Measurements from ENCODE around the gene AFAP1L2. TPM values are rescaled to one million over a fixed set of nuclear protein-coding genes. Genes with fewer than 3 reads are reported as not detected.

The AFAP1L2 gene
- total and polyA plus RNA-seq, 7 donors, result 0.75 to 3.6 (median 1.7) TPM

- Histone ChIP-seq H3K9me3 (no peaks in the 10 kb centered on the region), H3K4me3 (no peak overlapping the region), H3K36me3 (ENCODE audit: insufficient read depth in 1 of 2, low read depth in 1 of 2) (no peaks in the 10 kb centered on the region), H3K27me3 (ENCODE audit: insufficient read depth in 3 of 3, low read length in 2 of 3) (peaks cover 0 to 8% (median 0%) of the 10 kb centered on the region in 3 donors), H3K4me1 (no peaks in the 10 kb centered on the region), H3K27ac (no peak overlapping the region)
- WGBS, 3 donors, result 69 to 76% (median 70%) methylated on average over 3 of the region's 3 CpGs
- TF ChIP-seq CTCF (IDR thresholded peaks at IDR 0.05), result no peak
- DNase-seq (no peak), ATAC-seq (peak in 1 of 4 donors; percentile 49)
- intact Hi-C loops (cut with DNase I), result no loop called here
These were observed 45.0 kb downstream of the AFAP1L2 start for GRCh38 chr10:114359041-114359952.

- no peaks in the 10 kb centered on the region for H3K36me3 ChIP-seq (ENCODE audit: insufficient read depth in 1 of 2, low read depth in 1 of 2)
- no peak overlapping the region for H3K4me3 ChIP-seq
- ATAC-seq (no peak), DNase-seq (no peak)
- H3K9me3 ChIP-seq, result no peaks in the 10 kb centered on the region
- no peak for TF ChIP-seq CTCF (IDR thresholded peaks at IDR 0.05)
- no peak overlapping the region for H3K27ac ChIP-seq
- WGBS, 3 donors, result 56 to 69% (median 62%) methylated on average over 2 of the region's 2 CpGs
- H3K4me1 ChIP-seq, result no peaks in the 10 kb centered on the region
- H3K27me3 ChIP-seq (ENCODE audit: insufficient read depth in 3 of 3, low read length in 2 of 3), result peaks cover 0 to 8% (median 0%) of the 10 kb centered on the region in 3 donors
- intact Hi-C loops (cut with DNase I), result no loop called here
These were observed 46.7 kb downstream of the AFAP1L2 start for GRCh38 chr10:114357515-114357996.

- 21 to 35% (median 34%) methylated on average over 3 of the region's 3 CpGs for WGBS, 3 donors
- no peak for DNase-seq
- ATAC-seq, result no peak
- TF ChIP-seq CTCF (IDR thresholded peaks at IDR 0.05), result no peak
- no peaks in the 10 kb centered on the region for H3K4me1 ChIP-seq
- no peaks in the 10 kb centered on the region for H3K9me3 ChIP-seq
- H3K36me3 ChIP-seq (ENCODE audit: insufficient read depth in 1 of 2, low read depth in 1 of 2), result no peaks in the 10 kb centered on the region
- H3K4me3 ChIP-seq, result no peak overlapping the region
- H3K27ac ChIP-seq, result no peak overlapping the region
- intact Hi-C loops (cut with DNase I), result no loop called here
- H3K27me3 ChIP-seq (ENCODE audit: insufficient read depth in 3 of 3, low read length in 2 of 3), result peaks cover 0 to 2% (median 0%) of the 10 kb centered on the region in 3 donors
These were observed 47.4 kb downstream of the AFAP1L2 start for GRCh38 chr10:114356751-114357514.

GRCh38 chr10:114356126-114356525, 48.2 kb downstream of the AFAP1L2 start:
- intact Hi-C loops (cut with DNase I), result no loop called here
- no peaks in the 10 kb centered on the region for H3K27me3 ChIP-seq (ENCODE audit: insufficient read depth in 3 of 3, low read length in 2 of 3)
- H3K4me1 ChIP-seq, result no peaks in the 10 kb centered on the region
- no peaks in the 10 kb centered on the region for H3K36me3 ChIP-seq (ENCODE audit: insufficient read depth in 1 of 2, low read depth in 1 of 2)
- no peak overlapping the region for H3K4me3 ChIP-seq
- no peak for TF ChIP-seq CTCF (IDR thresholded peaks at IDR 0.05)
- DNase-seq (no peak), ATAC-seq (no peak)
- no peak overlapping the region for H3K27ac ChIP-seq
- H3K9me3 ChIP-seq, result no peaks in the 10 kb centered on the region
- 48 to 65% (median 56%) methylated on average over 4 of the region's 4 CpGs for WGBS, 3 donors
